ENCODE results near the gene AKR1C1.
"Not testable (repeated sequence)": the region's sequence is repeated elsewhere in the genome, so short reads cannot be mapped to it uniquely, and the experiment has no call there.

AKR1C1 gene

DNA sequence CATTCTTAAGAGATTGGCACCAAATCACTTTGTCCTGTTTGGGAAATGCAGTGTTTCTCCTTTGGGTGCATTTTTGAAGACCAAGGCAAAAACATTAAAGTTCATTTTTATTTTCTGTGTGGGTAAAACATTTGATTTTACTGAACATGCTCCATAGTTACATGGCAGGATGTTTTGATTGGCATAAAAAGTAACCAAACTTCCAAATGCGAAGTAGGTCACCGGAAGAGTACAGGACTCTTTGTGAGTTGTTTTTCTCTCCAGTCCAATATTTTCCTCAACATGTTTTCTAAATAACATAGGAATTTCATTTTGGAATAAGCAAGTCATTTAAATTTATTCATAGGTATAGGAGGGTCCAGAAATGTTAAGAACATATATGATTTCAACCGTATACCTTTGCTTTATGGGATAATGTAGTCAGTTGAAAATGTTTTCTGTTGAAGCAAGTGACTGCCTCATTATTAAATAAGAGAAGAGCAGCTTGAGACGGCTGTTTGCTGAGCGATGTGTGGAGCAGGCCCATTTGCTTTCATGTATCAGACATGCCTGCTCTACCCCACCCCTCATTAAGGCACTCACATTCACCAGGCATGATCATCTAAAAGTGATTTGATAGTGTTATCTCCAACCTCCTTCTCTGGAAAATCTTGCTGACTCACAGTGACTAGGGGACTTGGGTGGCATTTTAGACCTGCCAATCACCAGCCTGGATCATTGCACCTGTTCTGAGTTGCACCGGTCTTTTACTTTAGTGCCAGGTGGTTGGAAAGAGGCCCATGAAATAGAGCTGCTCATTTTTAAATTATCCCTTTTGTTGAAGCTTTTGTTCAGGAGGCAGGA is 56.8 kb downstream of the AKR1C1 start:
- FAIRE-seq: not testable (repeated sequence)

DNA sequence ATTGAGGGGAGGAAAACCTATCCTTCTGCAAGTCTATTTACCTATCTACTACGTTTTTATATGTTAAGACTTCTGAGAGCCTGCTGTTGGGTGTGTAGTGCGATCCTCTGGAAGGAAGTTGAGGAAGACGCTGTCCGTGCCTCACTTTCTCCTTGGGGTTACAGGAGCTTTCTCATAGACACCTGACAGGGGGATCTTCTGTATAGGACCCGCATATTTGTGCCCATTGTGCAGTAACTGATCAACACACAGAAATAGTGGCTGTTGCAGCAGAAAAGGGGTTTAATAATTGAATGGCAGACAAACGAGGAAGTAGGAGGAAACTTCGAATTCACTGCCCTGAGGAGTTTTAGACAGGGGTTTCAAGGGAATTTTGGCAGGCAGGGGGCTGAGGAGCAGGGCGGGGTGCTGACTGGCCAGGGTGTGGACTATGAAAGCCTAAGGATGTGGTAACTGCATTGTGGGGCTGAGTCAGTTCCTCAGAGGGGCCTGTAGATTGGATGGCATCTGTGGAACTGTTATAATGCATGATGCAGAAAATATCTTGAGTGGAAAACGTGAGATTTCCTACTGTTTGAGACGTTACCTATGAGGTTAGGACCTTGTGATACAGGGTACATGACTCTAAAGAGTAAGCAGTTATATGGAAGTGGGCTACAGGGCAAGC is 58.5 kb downstream of the AKR1C1 start:
- not testable (repeated sequence) for FAIRE-seq

DNA sequence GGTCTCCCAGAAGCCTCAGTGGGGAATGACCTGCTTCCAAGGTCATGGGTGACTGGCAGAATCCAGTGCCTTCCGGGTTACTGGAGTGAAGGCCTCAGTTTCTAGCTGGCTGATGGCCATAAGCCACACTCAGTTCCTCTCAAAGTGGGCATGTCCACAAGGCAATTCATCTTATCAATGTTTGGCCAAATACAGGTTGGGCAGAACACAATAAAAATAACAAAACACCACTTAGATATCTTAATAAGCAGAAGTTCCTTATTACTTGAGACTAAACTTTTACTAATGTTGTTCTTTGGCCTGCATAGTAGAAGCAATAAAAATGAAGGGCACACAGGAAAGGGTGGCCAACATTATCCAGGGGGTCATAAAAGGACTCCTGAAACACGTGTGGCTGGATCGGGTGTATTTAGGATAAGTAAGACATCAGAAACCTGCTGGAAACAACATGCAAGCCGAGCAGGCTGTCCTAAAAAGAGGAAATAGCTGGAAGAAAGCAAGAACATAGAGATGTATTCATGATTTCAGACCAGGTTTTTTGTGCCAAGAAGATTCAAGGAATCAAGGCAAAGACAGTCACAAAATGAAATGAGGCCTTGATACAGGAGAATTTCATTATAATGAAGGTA is 60.1 kb downstream of the AKR1C1 start:
- FAIRE-seq: no peak

DNA sequence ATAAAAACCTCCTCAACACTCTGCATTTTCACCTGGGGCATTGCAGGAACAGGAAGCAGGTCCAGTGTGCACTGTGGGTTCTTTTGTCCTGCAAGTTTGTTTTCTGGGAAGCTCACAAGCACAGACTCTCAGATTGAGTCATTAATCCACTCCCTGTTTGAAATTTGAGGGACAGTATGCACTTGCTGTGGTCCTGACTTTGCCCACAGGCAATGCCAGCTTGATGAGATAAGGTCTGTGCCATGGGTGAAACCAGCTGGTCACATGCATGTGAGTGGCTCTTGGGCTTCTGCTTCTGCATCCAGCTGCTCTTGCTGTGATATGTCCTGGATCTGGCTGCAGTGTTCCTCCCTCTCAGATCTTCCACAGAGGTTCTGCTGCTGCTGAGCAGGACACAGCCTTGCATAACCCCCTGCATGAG is 62.3 kb downstream of the AKR1C1 start:
- FAIRE-seq: not testable (repeated sequence)

DNA sequence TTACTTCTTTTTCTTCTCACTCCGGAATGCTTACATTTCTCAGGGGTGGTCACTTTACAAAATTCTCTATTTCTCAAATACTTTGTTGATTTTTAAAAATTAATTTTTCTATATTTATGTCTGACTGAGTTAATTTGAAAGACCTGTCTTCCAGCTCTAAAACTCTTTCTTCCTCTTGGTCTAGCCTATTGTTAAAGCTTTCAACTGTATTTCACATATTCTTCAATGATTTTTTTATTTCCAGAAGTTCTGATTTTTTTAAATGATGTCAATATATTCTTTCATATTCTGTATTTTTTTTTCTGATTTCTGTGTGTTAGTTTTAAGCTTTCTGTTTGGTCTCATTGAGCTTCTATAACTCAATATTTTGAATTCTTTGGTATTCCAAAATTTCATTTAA is 67.8 kb downstream of the AKR1C1 start:
- FAIRE-seq: no peak

DNA sequence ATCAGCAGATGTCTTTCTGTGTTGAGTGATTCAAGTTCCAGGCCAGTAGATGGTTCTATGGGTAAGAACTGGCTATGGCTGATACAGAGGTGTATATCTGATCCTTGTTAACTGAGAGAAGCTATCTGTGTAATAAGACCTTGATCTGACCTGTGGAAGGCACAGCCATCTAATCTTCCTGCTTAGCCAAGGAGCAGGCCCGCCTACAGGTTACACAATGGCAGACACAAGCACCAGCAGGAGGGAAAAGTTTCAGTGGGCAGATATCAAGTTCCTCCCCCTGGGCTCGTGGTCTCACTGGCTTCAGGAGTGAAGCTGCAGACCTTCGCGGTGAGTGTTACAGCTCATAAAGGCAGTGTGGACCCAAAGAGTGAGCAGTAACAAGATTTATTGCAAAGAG is 68.4 kb downstream of the AKR1C1 start:
- FAIRE-seq: not testable (repeated sequence)

DNA sequence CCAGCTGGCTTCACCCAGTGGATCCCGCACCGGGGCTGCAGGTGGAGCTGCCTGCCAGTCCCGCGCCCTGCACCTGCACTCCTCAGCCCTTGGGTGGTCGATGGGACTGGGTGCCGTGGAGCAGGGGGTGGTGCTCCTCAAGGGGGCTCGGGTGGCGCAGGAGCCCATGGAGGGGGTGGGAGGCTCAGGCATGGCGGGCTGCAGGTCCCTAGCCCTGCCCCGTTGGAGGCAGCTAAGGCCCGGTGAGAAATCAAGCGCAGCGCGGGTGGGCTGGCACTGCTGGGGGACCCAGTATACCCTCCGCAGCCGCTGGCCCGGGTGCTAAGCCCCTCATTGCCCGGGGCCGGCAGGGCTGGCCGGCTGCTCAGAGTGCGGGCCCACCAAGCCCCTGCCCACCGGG is 69.2 kb downstream of the AKR1C1 start:
- FAIRE-seq: not testable (repeated sequence)

All from G401.6 (cell line).